ENCODE results near the gene COL4A4.

Gene COL4A4

DNA sequence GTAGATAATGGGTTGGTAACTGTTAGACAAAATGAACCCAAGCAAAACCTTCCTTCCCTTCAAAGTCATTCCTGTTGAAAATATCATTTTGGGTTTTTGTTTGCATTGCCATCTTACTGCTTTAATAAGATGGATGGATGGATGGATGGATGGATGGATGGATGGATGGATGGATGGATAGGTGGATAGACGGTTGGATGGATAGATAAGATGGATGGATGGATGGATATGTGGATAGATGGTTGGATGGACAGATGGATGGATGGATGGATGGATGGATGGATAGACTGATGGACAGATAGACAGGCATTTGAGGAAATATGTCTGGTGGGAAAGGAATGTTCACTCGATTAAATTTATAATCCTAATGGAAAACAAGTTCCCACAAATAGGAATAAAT lies 133.2 kb downstream of the COL4A4 start:
- DNase-seq (ENCODE audit: low read depth) = no peak

DNA sequence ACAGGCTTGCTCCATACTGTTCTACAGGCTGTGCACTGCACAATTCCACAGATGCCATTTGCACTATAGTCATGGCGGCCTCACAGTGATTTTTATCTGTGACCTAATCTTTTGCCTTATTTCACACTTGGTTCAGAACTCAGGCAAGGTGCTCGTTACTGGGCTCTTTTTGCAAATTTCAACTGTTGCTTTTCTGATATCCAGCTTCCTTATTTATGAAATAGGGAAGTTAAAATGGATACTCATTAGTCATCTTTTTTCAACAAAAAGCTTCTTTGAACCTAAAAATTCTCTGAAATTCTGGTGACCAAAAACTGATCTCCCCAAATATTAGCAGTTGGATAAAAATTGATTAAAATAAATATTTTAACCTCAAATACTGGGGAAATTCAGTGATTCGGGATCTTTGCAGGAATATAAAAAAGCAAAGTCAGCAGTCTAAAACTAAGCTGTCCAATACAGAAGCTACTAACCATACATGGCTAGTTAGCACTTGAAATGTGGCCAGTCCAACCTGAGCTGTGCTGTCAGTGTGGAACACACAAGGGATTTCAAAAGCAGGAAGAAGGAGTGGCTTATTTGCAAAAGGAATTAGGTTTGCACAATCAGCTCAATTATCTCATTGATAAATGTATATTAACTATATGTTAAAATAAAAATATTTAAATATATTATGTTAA lies 134.4 kb downstream of the COL4A4 start:
- no peak for DNase-seq (ENCODE audit: low read depth)

DNA sequence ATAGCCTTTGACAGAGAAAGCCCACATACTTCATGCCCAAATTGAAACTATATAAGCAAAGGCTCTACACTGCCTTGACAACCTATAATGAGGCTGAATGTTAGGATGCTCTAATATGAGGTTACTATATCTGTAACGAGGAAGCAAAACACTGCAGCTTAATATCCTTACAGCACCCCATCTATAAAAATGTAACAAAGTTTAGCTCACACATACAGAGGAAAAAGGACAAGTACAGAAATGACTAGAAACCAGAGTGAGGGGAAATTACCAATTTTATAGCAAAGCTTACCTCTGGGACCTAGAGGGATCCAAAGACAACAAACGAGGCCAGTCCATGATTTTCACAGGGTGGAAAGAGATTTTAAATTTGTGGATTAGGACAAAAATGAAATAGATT lies 138.5 kb downstream of the COL4A4 start:
- DNase-seq (ENCODE audit: low read depth) = no peak

DNA sequence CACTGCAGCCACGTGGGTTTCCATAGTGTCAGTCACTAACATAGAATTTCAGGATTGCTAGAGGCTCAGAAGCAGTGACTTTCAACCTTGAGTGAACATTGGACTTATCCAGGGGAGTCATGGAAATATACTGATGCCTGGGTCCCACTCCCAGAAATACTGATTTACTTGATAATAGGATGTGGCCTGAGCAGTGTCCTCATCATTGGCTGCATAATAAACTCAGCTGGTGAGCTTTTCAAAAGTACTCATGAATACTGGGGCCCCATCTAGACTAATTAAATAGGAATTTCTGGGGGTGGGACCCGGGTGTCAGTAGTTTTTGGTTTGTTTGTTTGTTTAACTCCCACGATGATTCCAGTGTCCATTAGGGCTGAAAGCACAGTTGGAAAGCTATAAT lies 141.4 kb downstream of the COL4A4 start:
- no peak for DNase-seq (ENCODE audit: low read depth)

DNA sequence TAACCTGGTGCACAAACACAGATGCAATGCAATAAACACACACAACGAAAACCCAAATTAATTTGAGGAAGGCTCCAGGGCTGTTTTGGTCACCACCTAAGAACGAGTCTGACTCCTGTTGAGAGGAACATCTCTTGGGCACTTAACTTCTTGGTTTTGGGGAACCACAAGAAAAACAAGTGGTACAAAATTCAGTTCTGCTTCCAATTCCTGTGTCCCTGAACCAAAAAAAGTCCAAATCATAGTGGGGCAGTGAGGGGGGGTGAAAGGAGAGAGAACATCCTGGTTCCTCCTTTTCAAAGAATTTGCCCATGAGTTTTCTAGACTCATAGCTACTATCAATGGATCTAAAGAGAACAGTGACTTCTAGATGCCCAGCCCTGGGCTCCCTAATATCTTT lies 143.6 kb downstream of the COL4A4 start:
- no peak for DNase-seq (ENCODE audit: low read depth)

DNA sequence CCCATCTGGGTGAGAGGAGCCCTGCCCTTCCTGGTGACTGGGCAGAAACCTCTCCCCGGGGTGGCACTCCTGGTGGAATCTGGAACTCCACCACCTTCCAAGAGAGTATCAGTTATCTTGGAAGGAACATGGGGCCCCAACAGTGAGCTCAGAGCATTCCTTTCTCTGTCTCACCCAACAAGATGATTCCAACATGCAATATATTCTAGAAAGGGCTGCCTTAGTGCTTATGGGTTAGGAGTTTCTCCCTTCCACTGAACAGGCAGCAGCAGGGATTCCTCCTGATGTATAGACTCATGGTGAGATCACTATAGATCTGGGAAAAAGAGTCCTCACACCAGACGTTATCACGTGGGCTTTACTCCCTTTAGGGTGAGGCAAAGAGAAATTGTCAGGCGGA lies 147.1 kb downstream of the COL4A4 start:
- peak; percentile 40 for DNase-seq (ENCODE audit: low read depth)

GRCh38 chr2:227013881-227014280 lies 150.1 kb downstream of the COL4A4 start:
- DNase-seq (ENCODE audit: low read depth) = no peak

DNA sequence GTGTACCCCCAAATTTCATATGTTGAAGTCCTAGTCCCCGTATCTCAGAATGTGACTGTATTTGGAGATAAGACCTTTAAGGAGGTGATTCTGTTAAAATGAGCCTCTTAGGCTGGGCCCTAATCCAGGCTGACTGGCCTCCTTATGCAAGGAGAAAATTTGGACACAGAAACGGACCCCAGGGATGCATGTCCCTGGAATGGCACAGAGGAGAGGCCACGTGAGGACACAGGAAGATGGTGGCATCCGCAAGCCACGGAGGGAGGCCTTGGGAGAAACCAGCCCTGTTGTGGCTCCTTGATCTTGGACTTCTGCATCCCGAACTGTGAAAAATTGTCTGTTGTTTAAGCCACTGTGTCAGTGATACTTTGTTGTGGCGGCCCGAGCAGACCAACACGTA lies 150.7 kb downstream of the COL4A4 start:
- DNase-seq (ENCODE audit: low read depth) = no peak

GRCh38 chr2:227010433-227010832 lies 153.6 kb downstream of the COL4A4 start:
- no peak for DNase-seq (ENCODE audit: low read depth)

- no peak for DNase-seq (ENCODE audit: low read depth)
Observed at GRCh38 chr2:227007940-227008339, 156.1 kb downstream of the COL4A4 start.

GRCh38 chr2:227007148-227007547 lies 156.9 kb downstream of the COL4A4 start:
- no peak for DNase-seq (ENCODE audit: low read depth)

- DNase-seq (ENCODE audit: low read depth) = no peak
Observed at GRCh38 chr2:227006189-227006897, 157.7 kb downstream of the COL4A4 start.

GRCh38 chr2:227004482-227004881 lies 159.5 kb downstream of the COL4A4 start:
- no peak for DNase-seq (ENCODE audit: low read depth)

DNA sequence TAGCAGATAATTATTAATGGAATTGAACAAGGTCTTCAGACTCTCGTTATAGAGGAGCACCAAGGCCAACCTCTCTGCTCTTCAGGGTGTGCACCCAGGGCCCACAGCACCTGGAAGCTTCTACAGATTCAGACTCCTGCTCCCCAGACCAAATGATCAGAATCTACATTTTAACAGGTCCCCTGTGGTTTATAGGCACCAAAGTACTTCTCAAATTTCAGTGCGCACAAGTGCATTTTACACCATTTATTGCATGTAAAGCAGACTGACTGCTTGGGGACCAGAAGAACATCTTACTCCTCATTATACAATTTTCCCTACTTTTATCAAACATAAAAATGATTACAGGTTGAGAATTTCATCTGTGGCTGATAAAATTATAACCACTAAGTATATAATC lies 163.9 kb downstream of the COL4A4 start:
- no peak for DNase-seq (ENCODE audit: low read depth)

DNA sequence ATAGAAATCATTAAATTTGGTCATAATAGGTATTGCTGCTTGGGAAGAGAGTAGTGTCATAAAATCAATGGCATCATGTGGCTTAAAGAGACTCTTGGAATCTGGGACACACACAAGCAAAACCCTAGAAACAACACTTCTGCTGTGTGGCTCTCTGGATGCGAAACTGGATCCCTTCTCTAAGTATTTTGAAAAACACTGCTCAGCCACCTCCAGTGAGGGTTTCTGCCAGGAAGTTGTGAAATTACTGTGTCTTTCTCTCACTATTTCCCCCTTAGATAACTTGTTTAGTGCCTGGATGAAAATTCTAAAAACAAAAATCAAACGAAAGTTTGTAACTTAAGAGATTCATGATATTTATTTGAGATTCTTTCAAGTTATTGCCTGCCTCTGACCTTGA lies 164.3 kb downstream of the COL4A4 start:
- DNase-seq (ENCODE audit: low read depth) = no peak

GRCh38 chr2:226995625-226996041 lies 168.4 kb downstream of the COL4A4 start:
- DNase-seq (ENCODE audit: low read depth) = peak; percentile 96

GRCh38 chr2:226994775-226995174 lies 169.2 kb downstream of the COL4A4 start:
- DNase-seq (ENCODE audit: low read depth) = no peak

GRCh38 chr2:226993171-226993570 lies 170.8 kb downstream of the COL4A4 start:
- no peak for DNase-seq (ENCODE audit: low read depth)

GRCh38 chr2:226991663-226992062 lies 172.3 kb downstream of the COL4A4 start:
- DNase-seq (ENCODE audit: low read depth) = no peak

DNA sequence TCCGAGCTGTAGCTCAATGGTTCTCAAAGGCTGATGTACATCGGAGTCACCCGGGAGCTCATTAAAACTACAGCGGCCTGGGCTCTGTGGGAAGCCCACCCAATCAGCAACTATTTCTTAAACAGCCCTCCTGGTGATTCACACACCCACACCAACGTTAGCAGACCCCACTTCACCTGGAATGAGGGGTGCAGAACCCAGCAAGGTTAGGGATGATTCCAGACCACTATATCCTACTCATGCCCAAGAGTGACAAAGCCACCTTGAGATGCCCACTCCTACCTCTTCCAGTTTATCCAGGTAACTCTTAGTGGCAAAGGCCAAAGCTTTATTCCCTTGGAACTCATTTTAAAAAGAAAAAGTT lies 178.4 kb downstream of the COL4A4 start:
- DNase-seq (ENCODE audit: low read depth) = no peak

DNA sequence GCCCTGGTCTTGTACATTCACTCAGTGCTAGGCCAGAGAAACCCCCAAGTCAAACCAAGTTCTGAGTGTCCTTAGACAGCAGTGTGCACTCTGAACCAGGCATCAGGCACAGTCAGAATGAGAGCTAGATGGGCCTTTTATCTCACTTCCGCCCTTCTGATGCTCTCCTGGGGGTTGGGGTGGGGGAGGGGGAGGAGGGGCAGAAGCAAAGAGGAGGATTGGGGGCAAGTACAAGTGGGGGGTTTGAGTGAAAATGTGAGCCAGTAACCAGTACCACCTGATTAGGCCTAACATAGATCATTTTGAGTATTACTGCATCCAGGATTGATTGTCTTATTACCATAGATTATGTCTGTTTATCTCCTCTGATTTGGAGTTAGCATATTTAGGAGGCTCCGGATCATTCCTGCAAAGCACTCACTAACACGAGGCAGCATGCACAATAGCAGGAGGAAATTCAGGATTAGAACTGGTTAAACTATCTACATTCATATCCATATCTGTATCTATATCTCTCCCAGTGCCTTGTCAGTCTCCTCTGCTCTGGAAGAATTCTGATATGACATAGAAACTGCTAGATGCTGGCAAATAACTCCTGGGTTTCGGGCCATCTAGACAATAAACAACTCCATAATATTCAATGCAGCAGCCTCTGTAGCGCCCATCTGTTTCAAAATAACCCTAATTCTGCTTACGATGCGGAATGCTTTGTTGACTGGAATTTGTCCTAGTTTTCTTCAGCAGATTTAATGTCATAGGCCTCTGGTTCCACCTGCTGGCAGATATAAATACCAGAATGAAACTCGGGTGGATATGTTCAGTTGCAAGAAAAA lies 179.0 kb downstream of the COL4A4 start:
- peak; percentile 74 for DNase-seq (ENCODE audit: low read depth)

GRCh38 chr2:226983895-226984749 lies 179.9 kb downstream of the COL4A4 start:
- DNase-seq (ENCODE audit: low read depth) = no peak
